Type B pancreatic cell (in vitro differentiated cells): Measurements from ENCODE around the gene FBP1. TPM values are rescaled to one million over a fixed set of nuclear protein-coding genes. Genes with fewer than 3 reads are reported as not detected.

ENCODE experiments used
- DNase-seq: peaks from one replicate; pipeline ENCODE4 v3.0.0; 2021; ENCODE audit warnings: mixed read lengths; ENCODE audit not compliant: unreplicated experiment; ENCODE audit errors: extremely low spot score
- H3K27ac Mint-ChIP-seq: 2 replicates; pipeline ENCODE4 v1.8.0; 2021; ENCODE audit warnings: mild to moderate bottlenecking, mixed read lengths
- H3K27me3 Mint-ChIP-seq: 2 replicates; pipeline ENCODE4 v1.8.0; 2021; ENCODE audit warnings: mixed read lengths
- H3K36me3 Mint-ChIP-seq: 2 replicates; pipeline ENCODE4 v1.8.0; 2021; ENCODE audit warnings: mixed read lengths
- H3K4me1 Mint-ChIP-seq: one replicate; pipeline ENCODE4 v1.8.0; 2021; ENCODE audit warnings: mixed read lengths; ENCODE audit not compliant: unreplicated experiment
- H3K4me3 Mint-ChIP-seq: 2 replicates; pipeline ENCODE4 v1.8.0; 2021; ENCODE audit warnings: mild to moderate bottlenecking, mixed read lengths
- H3K9me3 Mint-ChIP-seq: 2 replicates; pipeline ENCODE4 v1.8.0; 2021; ENCODE audit warnings: mixed read lengths
- total RNA-seq: library from RNA; stranded (reverse); gene quantifications from 2 replicates; pipeline ENCODE4 v1.2.1, GENCODE V29; 2021; ENCODE audit warnings: low replicate concordance
- TF ChIP-seq, protein P1 (sequence below): fragments of 200-600 bp; sonication (generic); conservative IDR thresholded peaks from 2 replicates; pipeline ENCODE4 v1.5.0; 2021; ENCODE audit warnings: antibody characterized with exemption, mild to moderate bottlenecking

Gene FBP1
- total RNA-seq, 1 donor from 2014 or later = 25.9 TPM

GRCh38 chr9:94644543-94644942, 5.2 kb upstream of the FBP1 start:
- TF ChIP-seq, protein P1, sequence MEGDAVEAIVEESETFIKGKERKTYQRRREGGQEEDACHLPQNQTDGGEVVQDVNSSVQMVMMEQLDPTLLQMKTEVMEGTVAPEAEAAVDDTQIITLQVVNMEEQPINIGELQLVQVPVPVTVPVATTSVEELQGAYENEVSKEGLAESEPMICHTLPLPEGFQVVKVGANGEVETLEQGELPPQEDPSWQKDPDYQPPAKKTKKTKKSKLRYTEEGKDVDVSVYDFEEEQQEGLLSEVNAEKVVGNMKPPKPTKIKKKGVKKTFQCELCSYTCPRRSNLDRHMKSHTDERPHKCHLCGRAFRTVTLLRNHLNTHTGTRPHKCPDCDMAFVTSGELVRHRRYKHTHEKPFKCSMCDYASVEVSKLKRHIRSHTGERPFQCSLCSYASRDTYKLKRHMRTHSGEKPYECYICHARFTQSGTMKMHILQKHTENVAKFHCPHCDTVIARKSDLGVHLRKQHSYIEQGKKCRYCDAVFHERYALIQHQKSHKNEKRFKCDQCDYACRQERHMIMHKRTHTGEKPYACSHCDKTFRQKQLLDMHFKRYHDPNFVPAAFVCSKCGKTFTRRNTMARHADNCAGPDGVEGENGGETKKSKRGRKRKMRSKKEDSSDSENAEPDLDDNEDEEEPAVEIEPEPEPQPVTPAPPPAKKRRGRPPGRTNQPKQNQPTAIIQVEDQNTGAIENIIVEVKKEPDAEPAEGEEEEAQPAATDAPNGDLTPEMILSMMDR = no peak
- no peak overlapping the region for H3K4me3 Mint-ChIP-seq
- peaks cover 29% of the 10 kb centered on the region for H3K4me1 Mint-ChIP-seq
- H3K27ac Mint-ChIP-seq = no peak overlapping the region
- peaks cover 15% of the 10 kb centered on the region for H3K27me3 Mint-ChIP-seq
- H3K36me3 Mint-ChIP-seq = no peaks in the 10 kb centered on the region
- peaks cover 4% of the 10 kb centered on the region for H3K9me3 Mint-ChIP-seq
- DNase-seq = no peak

GRCh38 chr9:94643741-94644140, 4.4 kb upstream of the FBP1 start:
- H3K4me3 Mint-ChIP-seq = no peak overlapping the region
- H3K4me1 Mint-ChIP-seq = peaks cover 24% of the 10 kb centered on the region
- H3K36me3 Mint-ChIP-seq = no peaks in the 10 kb centered on the region
- H3K27ac Mint-ChIP-seq = no peak overlapping the region
- peaks cover 21% of the 10 kb centered on the region for H3K27me3 Mint-ChIP-seq
- peaks cover 4% of the 10 kb centered on the region for H3K9me3 Mint-ChIP-seq
- TF ChIP-seq, protein P1 = no peak
- DNase-seq = no peak

DNA sequence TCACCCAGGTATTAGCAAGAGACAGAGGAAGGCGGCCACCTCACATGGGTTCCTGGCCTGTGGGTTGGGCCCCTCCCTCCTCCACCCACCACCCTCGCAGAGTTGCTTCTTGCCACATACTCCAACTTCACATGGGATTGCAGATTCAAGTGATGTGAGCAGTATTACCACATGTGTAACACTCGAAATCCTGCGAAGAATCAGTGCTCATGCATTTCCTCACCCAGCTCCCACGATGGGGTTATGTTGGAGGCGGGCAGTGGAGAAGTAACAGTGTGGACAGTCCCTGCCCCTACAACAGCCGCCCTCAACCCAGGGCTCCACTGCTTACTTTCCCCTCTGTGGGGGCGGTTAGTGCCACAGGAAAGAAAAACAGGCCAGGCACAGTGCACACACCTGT, 3.9 kb upstream of the FBP1 start:
- no peak for DNase-seq
- Mint-ChIP-seq H3K27ac (no peak overlapping the region), H3K4me1 (peaks cover 18% of the 10 kb centered on the region), H3K36me3 (no peaks in the 10 kb centered on the region), H3K4me3 (no peak overlapping the region), H3K27me3 (peaks cover 27% of the 10 kb centered on the region), H3K9me3 (peaks cover 4% of the 10 kb centered on the region)
- TF ChIP-seq, protein P1 = no peak

- TF ChIP-seq, protein P1 = no peak
- Mint-ChIP-seq H3K4me1 (peaks cover 16% of the 10 kb centered on the region), H3K27ac (no peak overlapping the region), H3K36me3 (no peaks in the 10 kb centered on the region), H3K4me3 (no peak overlapping the region), H3K9me3 (peaks cover 4% of the 10 kb centered on the region), H3K27me3 (peaks cover 33% of the 10 kb centered on the region)
- no peak for DNase-seq
Observed at GRCh38 chr9:94642501-94642900, 3.2 kb upstream of the FBP1 start.

GRCh38 chr9:94639999-94640376, 670 bp upstream of the FBP1 start:
- Mint-ChIP-seq H3K27me3 (peaks cover 48% of the 10 kb centered on the region), H3K36me3 (no peaks in the 10 kb centered on the region), H3K27ac (peak overlapping the region; percentile 67), H3K4me3 (peak overlapping the region; percentile 90), H3K9me3 (peaks cover 3% of the 10 kb centered on the region), H3K4me1 (peaks cover 4% of the 10 kb centered on the region)
- no peak for DNase-seq
- TF ChIP-seq, protein P1 = no peak
